ENCODE measurements around the gene INPP5D. TPM values are rescaled to one million over a fixed set of nuclear protein-coding genes. Genes with fewer than 3 reads are reported as not detected.
"Not testable (repeated sequence)": the region's sequence is repeated elsewhere in the genome, so short reads cannot be mapped to it uniquely, and the experiment has no call there.

Gene INPP5D
- total RNA-seq, 1 donor from 2014 or later: 6.2 TPM

- ATAC-seq: no peak
Measured at GRCh38 chr2:233119123-233119522, 59.0 kb downstream of the INPP5D start.

DNA sequence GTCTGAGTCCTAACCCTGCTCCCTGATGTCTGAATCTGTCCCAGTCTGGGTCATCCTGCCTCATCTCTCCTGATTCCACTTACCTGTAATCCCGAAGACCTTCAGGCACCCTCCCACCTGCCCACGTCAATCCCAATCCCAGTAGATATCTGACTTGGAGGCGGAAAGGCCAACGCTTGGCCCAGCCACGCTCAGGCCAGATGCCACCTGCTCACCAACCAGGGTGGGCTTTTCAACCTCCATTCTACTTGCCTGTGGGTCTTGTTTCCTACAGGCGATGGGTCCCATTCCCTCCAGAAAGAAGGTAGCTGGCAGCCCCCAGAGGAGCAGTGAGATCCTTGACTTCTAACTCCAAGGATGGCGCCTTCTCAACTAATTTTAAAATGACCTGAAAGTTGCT is 59.7 kb downstream of the INPP5D start:
- no peak for ATAC-seq

- no peak for ATAC-seq
Measured at GRCh38 chr2:233120459-233120858, 60.3 kb downstream of the INPP5D start.

GRCh38 chr2:233121856-233122255 is 61.7 kb downstream of the INPP5D start:
- ATAC-seq: peak; percentile 27

DNA sequence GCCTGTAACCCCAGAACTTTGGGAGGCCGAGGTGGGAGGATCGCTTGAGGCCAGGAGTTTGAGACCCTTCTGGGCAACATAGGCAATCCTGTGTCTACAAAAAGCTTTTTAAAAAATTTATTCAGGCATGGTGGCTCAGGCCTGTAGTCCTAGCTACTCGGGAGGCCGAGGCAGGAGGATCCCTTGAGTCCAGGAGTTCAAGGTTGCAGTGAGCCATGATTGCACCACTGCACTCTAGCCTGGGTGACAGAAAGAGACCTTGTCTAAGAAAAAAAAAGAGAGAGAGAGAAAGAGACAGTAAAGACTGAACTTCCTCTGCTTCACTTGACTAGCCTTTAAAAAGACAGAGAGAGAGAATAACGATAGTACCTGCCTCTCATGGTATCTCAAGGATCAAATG is 62.4 kb downstream of the INPP5D start:
- ATAC-seq: no peak

DNA sequence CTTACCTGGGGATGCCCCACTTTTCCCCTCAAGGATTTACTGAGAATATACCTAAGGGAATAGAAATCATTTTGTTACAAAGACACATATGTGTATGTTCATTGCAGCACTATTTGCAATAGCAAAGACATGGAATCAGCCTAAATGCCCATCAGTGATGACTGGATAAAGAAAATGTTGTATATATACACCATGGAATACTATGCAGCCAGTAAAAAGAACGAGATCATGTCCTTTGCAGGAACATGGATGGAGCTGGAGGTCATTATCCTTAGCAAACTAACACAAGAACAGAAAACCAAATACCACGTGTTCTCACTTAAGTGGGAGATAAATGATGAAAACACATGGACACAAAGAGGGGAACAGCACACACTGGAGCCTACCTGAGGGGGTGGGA is 63.4 kb downstream of the INPP5D start:
- ATAC-seq: not testable (repeated sequence)

- ATAC-seq: peak; percentile 78
Measured at GRCh38 chr2:233124421-233125080, 64.4 kb downstream of the INPP5D start.

DNA sequence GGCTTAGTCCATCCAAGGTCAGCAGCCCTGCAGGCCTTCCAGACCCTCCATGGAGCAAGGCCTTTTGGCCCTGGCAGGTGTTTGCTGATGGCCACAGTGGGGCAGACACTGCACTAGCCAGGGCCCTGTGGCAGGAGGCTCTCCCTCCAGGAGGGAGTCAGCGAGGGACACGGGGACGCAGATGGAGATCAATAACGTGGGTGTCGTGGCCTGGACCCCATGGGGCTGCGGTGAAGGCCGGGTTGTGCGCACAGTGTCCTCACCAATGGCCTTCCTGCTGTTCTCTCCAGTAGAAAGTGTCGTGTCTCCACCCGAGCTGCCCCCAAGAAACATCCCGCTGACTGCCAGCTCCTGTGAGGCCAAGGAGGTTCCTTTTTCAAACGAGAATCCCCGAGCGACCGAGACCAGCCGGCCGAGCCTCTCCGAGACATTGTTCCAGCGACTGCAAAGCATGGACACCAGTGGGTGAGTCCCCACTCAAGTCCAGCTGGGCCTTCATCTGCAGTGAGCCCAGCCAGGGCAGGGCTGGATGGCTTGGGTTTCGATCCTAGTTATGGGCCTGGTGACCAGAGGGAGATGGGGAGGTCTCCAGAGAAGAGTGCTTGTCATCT is 65.4 kb downstream of the INPP5D start:
- ATAC-seq: peak; percentile 16

DNA sequence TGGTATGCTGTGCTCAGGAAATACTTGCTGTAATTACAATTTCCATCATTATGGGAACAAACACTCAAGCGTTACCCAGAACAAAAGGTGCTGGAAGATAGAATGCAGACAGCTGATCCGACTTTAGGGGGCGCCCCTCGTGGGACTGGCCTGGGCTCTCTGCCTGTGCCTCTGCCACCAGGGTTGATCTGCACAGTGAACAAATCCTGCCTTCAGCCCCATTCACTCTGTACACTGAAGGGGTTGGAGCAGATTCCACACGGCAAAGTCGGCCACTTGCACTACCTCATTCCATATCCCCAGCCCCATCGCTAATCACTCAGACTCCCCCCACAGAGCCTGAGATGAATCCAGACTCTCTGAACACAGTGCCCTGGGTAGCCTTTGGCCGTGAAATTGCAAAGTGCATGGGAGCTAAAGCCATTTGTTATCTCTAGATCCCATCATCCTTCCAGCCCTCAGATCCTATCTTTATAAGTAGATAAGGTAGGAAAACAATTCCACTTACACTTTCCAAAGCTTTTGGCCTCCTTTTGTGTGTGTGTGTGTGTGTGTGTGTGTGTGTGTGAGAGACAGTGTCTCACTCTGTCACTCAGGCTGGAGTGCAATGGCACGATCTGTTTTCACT is 69.3 kb downstream of the INPP5D start:
- ATAC-seq: no peak

DNA sequence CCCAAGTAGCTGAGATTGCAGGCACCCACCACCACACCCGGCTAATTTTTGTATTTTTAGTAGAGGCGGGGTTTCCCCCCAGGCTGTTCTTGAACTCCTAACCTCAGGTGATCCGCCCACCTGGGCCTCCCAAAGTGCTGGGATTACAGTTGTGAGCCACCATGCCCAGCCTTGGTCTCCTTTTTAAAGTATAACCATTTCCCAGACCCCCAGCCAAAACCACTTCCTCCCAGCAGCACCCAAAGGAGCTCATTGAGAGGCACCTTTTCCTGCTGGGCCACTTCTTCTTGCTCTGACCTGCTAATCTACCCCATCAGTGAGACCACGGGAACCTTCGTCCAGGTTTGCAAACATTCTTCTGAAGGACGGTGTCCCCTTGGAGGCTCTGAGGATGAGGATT is 69.9 kb downstream of the INPP5D start:
- ATAC-seq: no peak

- ATAC-seq: no peak
Measured at GRCh38 chr2:233130481-233131020, 70.4 kb downstream of the INPP5D start.

DNA sequence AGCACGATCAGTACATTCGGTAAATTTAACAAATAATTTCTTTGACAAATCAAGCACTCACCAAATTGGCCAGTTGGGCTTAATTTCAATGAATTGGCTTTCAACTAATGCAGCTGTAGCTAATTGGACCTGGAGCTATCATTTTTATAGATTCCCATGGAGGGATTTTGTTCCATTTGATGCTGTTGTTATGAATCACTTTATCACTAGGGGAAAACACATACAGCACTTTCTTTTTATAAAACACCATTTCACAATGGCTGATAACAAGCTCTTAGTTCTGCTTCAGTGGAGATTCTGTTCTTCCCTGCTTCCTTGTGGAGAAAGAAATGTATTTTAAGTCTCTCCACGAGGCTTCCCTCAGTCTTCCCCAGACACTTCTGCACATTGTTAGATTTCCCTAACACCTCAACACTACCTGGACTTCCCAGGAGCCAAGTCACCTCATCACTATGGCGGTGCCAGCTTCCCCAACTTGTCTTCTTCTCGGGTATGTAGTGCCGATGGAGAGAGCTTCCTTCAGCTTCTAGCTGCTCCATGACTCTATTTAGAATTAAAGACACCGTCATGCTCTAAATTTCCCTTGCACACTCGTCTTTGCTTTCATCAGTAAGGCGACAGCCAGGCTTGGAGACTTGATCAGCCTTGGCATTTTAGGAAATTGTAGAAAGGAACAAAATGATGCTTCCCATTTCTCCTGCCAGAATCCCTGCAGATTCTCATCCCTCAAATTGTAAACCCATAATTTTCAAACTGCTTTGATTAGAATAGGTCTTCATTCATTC is 72.0 kb downstream of the INPP5D start:
- ATAC-seq: no peak

GRCh38 chr2:233133239-233133638 is 73.1 kb downstream of the INPP5D start:
- ATAC-seq: no peak

GRCh38 chr2:233135421-233135820 is 75.3 kb downstream of the INPP5D start:
- ATAC-seq: no peak

DNA sequence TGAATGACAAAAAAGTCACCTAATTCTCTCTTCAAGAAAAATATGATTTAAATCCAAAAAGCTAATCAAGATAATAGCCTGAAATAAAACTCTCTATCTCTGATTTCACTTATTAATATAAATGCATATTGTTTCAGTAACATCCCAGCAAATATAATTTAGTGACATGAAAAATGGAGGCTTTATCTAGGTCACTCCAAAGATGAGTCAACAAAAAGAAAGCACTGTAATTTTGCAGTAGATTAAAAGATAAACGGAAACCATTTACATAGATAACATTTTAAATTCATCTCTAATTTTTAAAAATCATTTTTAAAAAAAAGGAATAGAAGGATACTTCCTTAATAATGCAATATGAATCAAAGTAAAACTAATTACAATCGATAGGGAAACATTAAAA is 76.9 kb downstream of the INPP5D start:
- ATAC-seq: no peak

DNA sequence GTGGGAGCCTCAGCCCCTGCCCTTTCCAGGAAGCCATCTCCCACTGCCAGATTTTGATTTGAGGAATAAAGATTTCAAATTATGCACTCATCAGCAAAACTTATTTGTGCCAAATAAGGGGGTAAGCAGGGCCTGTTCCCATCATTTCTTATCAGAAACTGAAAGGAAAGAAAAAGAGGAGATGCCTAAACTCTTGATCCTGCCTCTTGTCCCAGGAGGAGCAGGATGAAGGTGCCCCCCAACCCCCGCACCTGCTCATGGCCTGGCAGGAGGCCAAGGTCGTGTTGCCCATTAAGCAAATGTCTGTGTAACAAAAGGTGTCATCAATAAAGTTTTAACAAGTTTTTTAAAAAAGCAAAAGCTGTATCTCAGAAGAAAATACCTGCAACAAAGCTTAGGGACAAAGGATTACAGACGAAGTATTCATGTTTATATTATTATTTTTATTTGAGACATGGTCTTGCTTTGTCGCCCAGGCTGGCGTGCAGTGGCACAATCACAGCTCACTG is 80.0 kb downstream of the INPP5D start:
- ATAC-seq: no peak

DNA sequence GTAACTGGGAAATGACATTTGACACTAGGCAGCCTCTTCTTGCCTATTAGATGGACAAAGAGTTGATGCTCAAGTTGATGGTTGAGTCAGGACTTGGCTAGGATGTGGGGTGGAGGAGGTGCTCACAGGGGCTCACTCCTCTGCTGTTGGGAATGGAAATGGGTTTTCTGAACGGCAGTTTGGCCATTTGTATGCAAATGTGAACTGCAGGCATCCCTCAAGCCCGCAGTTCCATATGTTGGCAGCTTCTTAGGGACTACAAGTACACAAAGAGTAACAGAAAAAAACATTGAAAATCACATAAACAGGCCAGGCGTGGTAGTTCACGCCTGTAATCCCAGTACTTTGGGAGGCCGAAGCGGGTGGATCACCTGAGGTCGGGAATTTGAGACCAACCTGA is 80.8 kb downstream of the INPP5D start:
- no peak for ATAC-seq

GRCh38 chr2:233141901-233142300 is 81.8 kb downstream of the INPP5D start:
- ATAC-seq: no peak

GRCh38 chr2:233142355-233142897 is 82.3 kb downstream of the INPP5D start:
- ATAC-seq: peak; percentile 25

DNA sequence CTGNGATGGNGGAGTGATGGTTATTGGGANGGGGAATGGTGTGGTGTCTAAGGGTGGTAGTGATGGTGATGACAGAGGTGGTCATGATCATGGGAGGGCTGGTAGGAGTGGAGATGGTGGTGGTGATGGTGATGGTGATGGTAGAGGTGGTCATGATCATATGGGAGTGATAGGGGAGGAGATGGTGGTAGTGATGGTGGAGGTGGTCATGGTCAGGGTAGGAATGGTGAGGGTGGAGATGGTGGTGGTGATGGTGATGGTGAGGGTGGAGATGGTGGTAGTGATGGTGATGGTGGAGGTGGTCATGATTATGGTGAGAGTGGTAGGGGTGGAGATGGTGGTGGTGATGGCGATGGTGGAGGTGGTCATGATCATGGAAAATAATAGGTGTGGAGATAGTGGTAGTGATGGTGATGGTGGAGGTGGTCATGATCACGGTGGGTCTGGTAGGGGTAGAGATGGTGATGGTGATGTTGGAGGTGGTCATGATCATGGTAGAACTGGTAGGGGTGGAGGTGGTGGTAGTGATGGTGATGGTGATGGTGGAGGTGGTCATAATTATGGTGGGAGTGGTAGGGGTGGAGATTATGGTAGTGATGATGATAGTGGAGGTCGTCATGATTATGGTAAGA is 83.7 kb downstream of the INPP5D start:
- no peak for ATAC-seq

DNA sequence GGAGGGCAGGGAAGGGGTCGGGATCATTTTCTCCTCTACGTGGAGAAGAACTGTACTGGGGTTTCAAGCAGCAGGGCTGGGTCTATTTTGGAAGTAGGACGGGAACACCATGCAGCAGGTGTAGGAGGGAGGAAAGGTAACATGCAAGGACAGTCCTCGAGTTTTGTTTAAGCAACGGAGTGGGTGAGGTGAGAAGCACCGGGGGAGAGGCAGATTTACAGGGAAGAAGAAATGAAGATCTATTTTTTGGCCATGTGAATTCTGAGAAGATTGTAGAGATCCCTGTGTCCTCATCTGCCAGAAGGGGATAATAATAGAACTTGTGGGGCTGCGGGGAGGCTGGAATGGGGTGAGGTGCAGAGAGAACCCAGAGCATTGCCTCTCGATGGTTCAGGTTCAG is 85.6 kb downstream of the INPP5D start:
- ATAC-seq: no peak

- ATAC-seq: no peak
Measured at GRCh38 chr2:233146194-233146593, 86.1 kb downstream of the INPP5D start.
